ENCODE results near the gene DEPDC7. TPM values are rescaled to one million over a fixed set of nuclear protein-coding genes. Genes with fewer than 3 reads are reported as not detected.
"Not testable (repeated sequence)": the region's sequence is repeated elsewhere in the genome, so short reads cannot be mapped to it uniquely, and the experiment has no call there.

Gene DEPDC7
- polyA plus RNA-seq (2013, experiment 1 of 2): 6.4 TPM
- 6.6 TPM for polyA plus RNA-seq (2013, experiment 2 of 2)

GRCh38 chr11:33015621-33016551 lies at the start of gene DEPDC7:
Gene DEPDC7 (plus strand): TSS chr11:33015878. CDS start chr11:33015956, 78 bp downstream.
- peak within 1 kb of the TSS; percentile 54 for H3K4me3 ChIP-seq (ENCODE audit: low read length)
- no peaks in the 10 kb centered on the region for H3K36me3 ChIP-seq (ENCODE audit: insufficient read depth, low read length)
- H3K4me1 ChIP-seq (ENCODE audit: insufficient read depth, low read length): peaks cover 12% of the 10 kb centered on the region
- 4% methylated on average over 88 of the region's 89 CpGs for WGBS
- no peaks in the 10 kb centered on the region for H3K9me3 ChIP-seq (ENCODE audit: insufficient read depth, low read depth, low read length)
- peak within 1 kb of the TSS; percentile 29; the same call in 1 of the 2 replicates for H3K9ac ChIP-seq (ENCODE audit: low read depth, low read length)
- H3K27ac ChIP-seq (ENCODE audit: low read depth, low read length): no peak within 1 kb of the TSS
- peaks cover 26% of the 10 kb centered on the region for H3K27me3 ChIP-seq (ENCODE audit: insufficient read depth, low read length)

- H3K36me3 ChIP-seq (ENCODE audit: insufficient read depth, low read length): peaks cover 96% of the 10 kb centered on the region
- no peaks in the 10 kb centered on the region for H3K4me1 ChIP-seq (ENCODE audit: insufficient read depth, low read length)
- 90% methylated on average over 1 of the region's 1 CpG for WGBS
Observed at GRCh38 chr11:32968541-32968940, 47.1 kb upstream of the DEPDC7 start.

GRCh38 chr11:32972233-32972632 lies 43.4 kb upstream of the DEPDC7 start:
- H3K27me3 ChIP-seq (ENCODE audit: insufficient read depth, low read length); H3K9ac ChIP-seq (ENCODE audit: low read depth, low read length); H3K27ac ChIP-seq (ENCODE audit: low read depth, low read length); H3K9me3 ChIP-seq (ENCODE audit: insufficient read depth, low read depth, low read length); H3K4me3 ChIP-seq (ENCODE audit: low read length); H3K4me1 ChIP-seq (ENCODE audit: insufficient read depth, low read length): not testable (repeated sequence)
- H3K36me3 ChIP-seq (ENCODE audit: insufficient read depth, low read length): peaks cover 98% of the 10 kb centered on the region
- 100% methylated on average over 2 of the region's 3 CpGs for WGBS

More at GRCh38 chr11:32968541-32968940, 47.1 kb upstream of the DEPDC7 start:
- H3K9me3 ChIP-seq (ENCODE audit: insufficient read depth, low read depth, low read length): no peaks in the 10 kb centered on the region
- no peak overlapping the region for H3K4me3 ChIP-seq (ENCODE audit: low read length)
- H3K9ac ChIP-seq (ENCODE audit: low read depth, low read length): no peak overlapping the region
- no peaks in the 10 kb centered on the region for H3K27me3 ChIP-seq (ENCODE audit: insufficient read depth, low read length)
- H3K27ac ChIP-seq (ENCODE audit: low read depth, low read length): no peak overlapping the region

- no peak overlapping the region for H3K4me3 ChIP-seq (ENCODE audit: low read length)
- 94% methylated on average over 3 of the region's 3 CpGs for WGBS
- no peak overlapping the region for H3K27ac ChIP-seq (ENCODE audit: low read depth, low read length)
- H3K36me3 ChIP-seq (ENCODE audit: insufficient read depth, low read length): peaks cover 98% of the 10 kb centered on the region
- no peaks in the 10 kb centered on the region for H3K4me1 ChIP-seq (ENCODE audit: insufficient read depth, low read length)
- H3K9me3 ChIP-seq (ENCODE audit: insufficient read depth, low read depth, low read length): no peaks in the 10 kb centered on the region
- no peaks in the 10 kb centered on the region for H3K27me3 ChIP-seq (ENCODE audit: insufficient read depth, low read length)
- H3K9ac ChIP-seq (ENCODE audit: low read depth, low read length): no peak overlapping the region
Observed at GRCh38 chr11:32972781-32973180, 42.9 kb upstream of the DEPDC7 start.

- Histone ChIP-seq H3K36me3 (ENCODE audit: insufficient read depth, low read length) (peaks cover 28% of the 10 kb centered on the region), H3K9me3 (ENCODE audit: insufficient read depth, low read depth, low read length) (no peaks in the 10 kb centered on the region), H3K4me1 (ENCODE audit: insufficient read depth, low read length) (no peaks in the 10 kb centered on the region), H3K27ac (ENCODE audit: low read depth, low read length) (no peak overlapping the region), H3K4me3 (ENCODE audit: low read length) (no peak overlapping the region), H3K9ac (ENCODE audit: low read depth, low read length) (no peak overlapping the region), H3K27me3 (ENCODE audit: insufficient read depth, low read length) (no peaks in the 10 kb centered on the region)
- 88% methylated on average over 2 of the region's 2 CpGs for WGBS
Observed at GRCh38 chr11:32982626-32983025, 33.1 kb upstream of the DEPDC7 start.

GRCh38 chr11:32983506-32983905 lies 32.2 kb upstream of the DEPDC7 start:
- Histone ChIP-seq H3K4me1 (ENCODE audit: insufficient read depth, low read length) (no peaks in the 10 kb centered on the region), H3K27me3 (ENCODE audit: insufficient read depth, low read length) (no peaks in the 10 kb centered on the region), H3K27ac (ENCODE audit: low read depth, low read length) (no peak overlapping the region; the same call in 1 of the 2 replicates), H3K9me3 (ENCODE audit: insufficient read depth, low read depth, low read length) (no peaks in the 10 kb centered on the region), H3K9ac (ENCODE audit: low read depth, low read length) (no peak overlapping the region), H3K4me3 (ENCODE audit: low read length) (no peak overlapping the region), H3K36me3 (ENCODE audit: insufficient read depth, low read length) (peaks cover 19% of the 10 kb centered on the region)
- WGBS: 89% methylated on average over 2 of the region's 2 CpGs

GRCh38 chr11:32985600-32985999 lies 30.1 kb upstream of the DEPDC7 start:
- Histone ChIP-seq H3K4me1 (ENCODE audit: insufficient read depth, low read length) (no peaks in the 10 kb centered on the region), H3K27me3 (ENCODE audit: insufficient read depth, low read length) (no peaks in the 10 kb centered on the region), H3K27ac (ENCODE audit: low read depth, low read length) (no peak overlapping the region), H3K4me3 (ENCODE audit: low read length) (no peak overlapping the region), H3K9ac (ENCODE audit: low read depth, low read length) (no peak overlapping the region), H3K9me3 (ENCODE audit: insufficient read depth, low read depth, low read length) (no peaks in the 10 kb centered on the region), H3K36me3 (ENCODE audit: insufficient read depth, low read length) (no peaks in the 10 kb centered on the region)
- 91% methylated on average over 5 of the region's 5 CpGs for WGBS

GRCh38 chr11:32987851-32988250 lies 27.8 kb upstream of the DEPDC7 start:
- no peak overlapping the region for H3K9ac ChIP-seq (ENCODE audit: low read depth, low read length)
- no peaks in the 10 kb centered on the region for H3K4me1 ChIP-seq (ENCODE audit: insufficient read depth, low read length)
- no peak overlapping the region for H3K4me3 ChIP-seq (ENCODE audit: low read length)
- 67% methylated on average over 8 of the region's 8 CpGs for WGBS
- H3K27me3 ChIP-seq (ENCODE audit: insufficient read depth, low read length): no peaks in the 10 kb centered on the region
- H3K27ac ChIP-seq (ENCODE audit: low read depth, low read length): no peak overlapping the region
- no peaks in the 10 kb centered on the region for H3K36me3 ChIP-seq (ENCODE audit: insufficient read depth, low read length)
- H3K9me3 ChIP-seq (ENCODE audit: insufficient read depth, low read depth, low read length): peaks cover 8% of the 10 kb centered on the region; the same call in 1 of the 2 replicates

- Histone ChIP-seq H3K9ac (ENCODE audit: low read depth, low read length) (no peak overlapping the region), H3K9me3 (ENCODE audit: insufficient read depth, low read depth, low read length) (peaks cover 8% of the 10 kb centered on the region; the same call in 1 of the 2 replicates), H3K4me3 (ENCODE audit: low read length) (no peak overlapping the region), H3K4me1 (ENCODE audit: insufficient read depth, low read length) (no peaks in the 10 kb centered on the region), H3K36me3 (ENCODE audit: insufficient read depth, low read length) (no peaks in the 10 kb centered on the region), H3K27ac (ENCODE audit: low read depth, low read length) (no peak overlapping the region), H3K27me3 (ENCODE audit: insufficient read depth, low read length) (no peaks in the 10 kb centered on the region)
- WGBS: 0% methylated on average over 1 of the region's 1 CpG
Observed at GRCh38 chr11:32990481-32990880, 25.2 kb upstream of the DEPDC7 start.

- H3K27me3 ChIP-seq (ENCODE audit: insufficient read depth, low read length): no peaks in the 10 kb centered on the region
- no peak overlapping the region for H3K9ac ChIP-seq (ENCODE audit: low read depth, low read length)
- H3K4me1 ChIP-seq (ENCODE audit: insufficient read depth, low read length): no peaks in the 10 kb centered on the region
- 90% methylated on average over 3 of the region's 3 CpGs for WGBS
- H3K36me3 ChIP-seq (ENCODE audit: insufficient read depth, low read length): no peaks in the 10 kb centered on the region
- H3K4me3 ChIP-seq (ENCODE audit: low read length): no peak overlapping the region
- peaks cover 8% of the 10 kb centered on the region; the same call in 1 of the 2 replicates for H3K9me3 ChIP-seq (ENCODE audit: insufficient read depth, low read depth, low read length)
- no peak overlapping the region for H3K27ac ChIP-seq (ENCODE audit: low read depth, low read length)
Observed at GRCh38 chr11:32991427-32991826, 24.3 kb upstream of the DEPDC7 start.

GRCh38 chr11:32991898-32992297 lies 23.8 kb upstream of the DEPDC7 start:
- H3K27me3 ChIP-seq (ENCODE audit: insufficient read depth, low read length): no peaks in the 10 kb centered on the region
- peaks cover 8% of the 10 kb centered on the region; the same call in 1 of the 2 replicates for H3K9me3 ChIP-seq (ENCODE audit: insufficient read depth, low read depth, low read length)
- H3K27ac ChIP-seq (ENCODE audit: low read depth, low read length): no peak overlapping the region
- no peak overlapping the region for H3K9ac ChIP-seq (ENCODE audit: low read depth, low read length)
- H3K4me3 ChIP-seq (ENCODE audit: low read length): no peak overlapping the region
- no peaks in the 10 kb centered on the region for H3K36me3 ChIP-seq (ENCODE audit: insufficient read depth, low read length)
- H3K4me1 ChIP-seq (ENCODE audit: insufficient read depth, low read length): no peaks in the 10 kb centered on the region
